GM12875 (cell line): ENCODE data around the gene SCARB1.

Experiments
- H3K4me3 ChIP-seq: one replicate; pipeline ENCODE4 v1.5.1; 2011; ENCODE audit warnings: low read depth, low read length, control low read depth
- TF ChIP-seq, protein P1 (sequence below): IDR thresholded peaks from 2 replicates; pipeline ENCODE4 v1.5.1; 2011; ENCODE audit warnings: low read depth, mild to moderate bottlenecking, control low read depth, inconsistent platforms, low read length, moderate library complexity, borderline replicate concordance; ENCODE audit not compliant: insufficient read depth

SCARB1 gene

DNA sequence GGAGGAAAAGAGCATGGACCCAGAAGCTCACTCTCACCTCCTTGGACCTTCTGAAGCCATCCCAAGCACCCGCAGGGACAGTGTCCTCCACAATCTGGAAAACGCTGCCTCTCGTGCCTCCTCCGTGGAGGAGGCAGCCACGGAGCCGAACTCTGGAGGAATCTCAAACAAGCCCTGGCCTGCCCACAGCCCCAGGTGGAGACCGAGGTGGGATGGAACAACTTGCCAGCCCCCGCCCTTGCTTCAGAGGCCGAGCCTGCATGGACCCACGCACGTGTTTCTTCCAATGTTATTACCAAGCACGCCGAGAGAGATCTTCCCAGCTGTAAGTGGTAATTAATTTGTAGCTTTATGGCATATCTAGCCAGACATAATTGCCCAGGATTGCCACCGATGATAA, 61.3 kb downstream of the SCARB1 start:
- TF ChIP-seq, protein P1, sequence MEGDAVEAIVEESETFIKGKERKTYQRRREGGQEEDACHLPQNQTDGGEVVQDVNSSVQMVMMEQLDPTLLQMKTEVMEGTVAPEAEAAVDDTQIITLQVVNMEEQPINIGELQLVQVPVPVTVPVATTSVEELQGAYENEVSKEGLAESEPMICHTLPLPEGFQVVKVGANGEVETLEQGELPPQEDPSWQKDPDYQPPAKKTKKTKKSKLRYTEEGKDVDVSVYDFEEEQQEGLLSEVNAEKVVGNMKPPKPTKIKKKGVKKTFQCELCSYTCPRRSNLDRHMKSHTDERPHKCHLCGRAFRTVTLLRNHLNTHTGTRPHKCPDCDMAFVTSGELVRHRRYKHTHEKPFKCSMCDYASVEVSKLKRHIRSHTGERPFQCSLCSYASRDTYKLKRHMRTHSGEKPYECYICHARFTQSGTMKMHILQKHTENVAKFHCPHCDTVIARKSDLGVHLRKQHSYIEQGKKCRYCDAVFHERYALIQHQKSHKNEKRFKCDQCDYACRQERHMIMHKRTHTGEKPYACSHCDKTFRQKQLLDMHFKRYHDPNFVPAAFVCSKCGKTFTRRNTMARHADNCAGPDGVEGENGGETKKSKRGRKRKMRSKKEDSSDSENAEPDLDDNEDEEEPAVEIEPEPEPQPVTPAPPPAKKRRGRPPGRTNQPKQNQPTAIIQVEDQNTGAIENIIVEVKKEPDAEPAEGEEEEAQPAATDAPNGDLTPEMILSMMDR, result no peak
- no peak overlapping the region for H3K4me3 ChIP-seq

DNA sequence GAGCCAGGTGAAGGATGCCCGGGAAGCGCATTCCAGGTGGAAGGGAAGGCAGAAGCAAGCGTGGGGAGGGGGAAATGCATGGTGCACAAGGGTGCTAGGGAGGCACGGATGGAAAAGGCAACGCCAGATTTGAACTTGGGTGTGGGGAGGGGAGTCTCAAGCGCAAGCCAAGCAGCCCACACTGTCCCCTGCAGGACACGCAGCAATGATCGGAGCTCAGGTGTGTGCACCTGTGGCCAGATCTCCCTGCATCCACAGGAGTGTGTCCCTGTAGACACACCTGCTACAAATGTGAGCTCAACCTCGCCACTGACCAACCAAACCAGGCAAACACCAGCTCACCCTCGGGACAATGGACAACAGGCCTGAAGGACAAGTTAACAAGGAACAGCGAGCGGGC, 63.2 kb downstream of the SCARB1 start:
- TF ChIP-seq, protein P1, result no peak
- no peak overlapping the region for H3K4me3 ChIP-seq

DNA sequence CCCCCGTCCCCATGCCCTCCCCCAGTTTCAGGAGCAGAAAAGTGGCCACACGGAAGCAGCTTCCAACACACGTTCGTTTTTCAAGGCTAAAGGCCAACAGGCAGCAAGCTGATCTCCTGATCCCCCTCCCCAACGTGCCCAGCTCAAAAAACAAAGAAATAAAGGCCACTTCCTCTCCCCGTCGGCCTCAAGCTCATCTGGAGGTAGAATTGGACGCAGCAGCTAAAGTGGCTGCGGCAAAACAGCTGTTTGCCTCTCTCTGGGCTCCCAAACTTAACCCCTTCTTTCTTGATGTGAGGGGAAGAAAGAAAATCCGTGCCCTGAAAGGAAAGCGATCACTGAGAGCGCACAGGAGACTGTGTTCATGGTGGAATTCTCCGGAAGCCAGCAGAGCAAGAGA, 66.3 kb downstream of the SCARB1 start:
- H3K4me3 ChIP-seq, result no peak overlapping the region
- TF ChIP-seq, protein P1, result no peak

DNA sequence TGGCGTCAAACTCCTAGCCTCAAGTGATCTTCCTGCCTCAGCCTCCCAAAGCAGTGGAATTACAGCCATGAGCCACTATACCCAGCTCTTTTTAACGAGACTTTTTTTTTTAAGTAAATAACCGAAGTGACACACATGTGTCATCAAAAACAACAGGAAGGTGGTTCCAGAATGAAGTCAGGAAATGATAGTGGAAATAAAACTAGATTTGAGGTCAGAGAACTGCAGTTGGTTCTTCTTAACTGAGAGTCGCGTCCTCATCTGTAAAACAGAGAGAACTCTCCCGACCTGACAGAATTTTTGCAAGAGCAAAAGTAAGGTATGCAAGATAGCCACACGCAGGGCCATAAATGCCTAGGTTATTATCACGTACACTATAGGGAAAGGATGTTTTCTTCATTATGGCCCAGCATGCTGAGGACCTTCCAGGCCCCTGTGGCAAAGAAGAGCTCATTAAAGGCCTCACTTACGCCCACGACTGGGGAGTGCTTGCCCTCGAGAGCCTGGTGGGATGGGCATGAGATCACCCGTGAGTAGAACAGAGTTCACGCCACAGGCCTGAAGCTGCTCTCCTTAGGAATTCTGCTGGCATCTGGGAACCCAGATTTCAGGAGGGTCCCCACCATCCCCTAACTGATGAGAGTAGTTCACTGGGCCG, 67.2 kb downstream of the SCARB1 start:
- TF ChIP-seq, protein P1, result no peak
- no peak overlapping the region for H3K4me3 ChIP-seq

DNA sequence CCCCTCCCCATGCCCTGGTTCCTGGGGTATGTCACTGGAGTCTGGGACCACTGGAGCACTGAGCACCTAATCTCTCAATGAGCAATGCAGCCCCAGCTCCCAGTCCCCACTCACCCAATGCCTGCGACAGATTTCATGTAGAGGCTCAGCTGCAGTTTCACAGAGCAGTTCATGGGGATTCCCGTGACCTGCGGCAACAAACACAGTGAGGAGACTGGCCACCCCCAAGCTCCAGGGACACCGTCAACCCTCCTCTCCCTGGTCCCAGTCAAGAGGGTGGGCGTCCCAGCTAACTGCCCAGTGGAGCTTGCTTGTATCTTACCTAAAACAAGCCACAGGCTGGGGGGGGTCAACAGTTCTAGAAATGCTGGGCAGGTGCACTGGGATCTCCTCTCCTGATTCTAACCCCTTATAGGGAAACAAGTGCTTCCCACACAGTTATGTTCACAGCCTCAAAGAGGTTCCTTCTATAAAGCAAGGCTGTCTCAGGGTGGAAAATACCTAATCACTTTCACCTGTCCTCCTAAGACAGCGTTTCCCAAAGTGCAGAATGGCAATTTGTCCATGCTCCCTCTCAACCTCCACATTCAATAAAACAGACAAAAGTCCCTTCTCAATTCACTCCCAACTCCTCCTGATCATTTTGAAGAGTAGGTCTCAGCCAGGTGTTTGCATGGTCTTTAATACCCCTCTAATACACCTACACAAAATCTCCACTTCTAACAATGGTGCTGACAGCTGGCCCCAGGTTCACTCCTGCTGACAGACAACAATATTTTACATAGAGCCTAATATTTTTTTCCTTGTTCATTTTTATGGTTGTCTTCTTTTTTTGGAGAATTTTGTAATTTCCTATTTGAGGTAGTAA, 68.3 kb downstream of the SCARB1 start:
- peak overlapping the region; percentile 21 for H3K4me3 ChIP-seq
- TF ChIP-seq, protein P1, result no peak

DNA sequence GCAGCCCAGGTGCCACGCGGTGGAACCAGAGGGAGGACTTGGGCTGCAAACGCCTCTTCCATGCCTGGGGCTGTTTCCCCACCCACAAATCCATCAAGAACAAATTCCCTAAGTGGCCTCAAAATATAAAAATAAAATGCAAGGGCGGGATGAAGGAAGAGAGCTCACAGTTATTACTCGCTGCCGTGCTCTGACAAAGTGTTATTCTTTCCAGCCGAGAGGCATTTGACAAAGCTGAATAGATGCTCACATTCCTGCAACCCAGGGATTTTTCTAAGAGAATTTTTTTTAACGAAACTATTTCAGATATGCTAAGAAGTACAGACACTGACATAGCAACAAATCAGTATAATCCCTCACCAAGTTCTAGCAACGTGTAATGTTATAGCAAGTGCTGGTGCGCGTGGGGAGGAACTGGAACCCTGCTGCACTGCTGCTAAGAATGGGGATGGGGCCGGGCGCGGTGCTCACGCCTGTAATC, 70.7 kb downstream of the SCARB1 start:
- TF ChIP-seq, protein P1, result no peak
- no peak overlapping the region for H3K4me3 ChIP-seq
